Loucy (cell line): ENCODE measurements around the gene FAM181B.

Source experiments
- CTCF ChIP-seq: fragments of 200-600 bp; sonication (generic); conservative IDR thresholded peaks from 2 replicates; pipeline ENCODE4 v1.5.1; 2014; ENCODE audit warnings: mild to moderate bottlenecking, antibody characterized with exemption, low read length
- EZH2phosphoT487 ChIP-seq: fragments of 200-600 bp; IDR thresholded peaks from 2 replicates; pipeline ENCODE4 v1.6.1; 2018; ENCODE audit warnings: antibody characterized with exemption, mild to moderate bottlenecking, moderate library complexity, borderline replicate concordance

- TF ChIP-seq EZH2phosphoT487 (no peak), CTCF (no peak)
Observed at GRCh38 chr11:82778776-82779175, 45.1 kb upstream of the FAM181B start.
